Stimulated activated CD4-positive, alpha-beta T cell treated with anti-CD3 and anti-CD28 coated beads, Interleukin-1b, Interleukin-23, amount 100 ng/mL, for 1 hour (primary cell): ENCODE measurements around the gene DDX39A.
A peak's percentile ranks its signal among the peaks of the same experiment; 100 is the strongest.
"Not testable (repeated sequence)": the region's sequence is repeated elsewhere in the genome, so short reads cannot be mapped to it uniquely, and the experiment has no call there.

ENCODE experiments used
- DNase-seq, 2 donors: peaks; one replicate each; pipeline ENCODE4 v3.0.0-alpha.2; 2020; ENCODE audit warnings: low read depth in 2 of 2

The DDX39A gene

DNA sequence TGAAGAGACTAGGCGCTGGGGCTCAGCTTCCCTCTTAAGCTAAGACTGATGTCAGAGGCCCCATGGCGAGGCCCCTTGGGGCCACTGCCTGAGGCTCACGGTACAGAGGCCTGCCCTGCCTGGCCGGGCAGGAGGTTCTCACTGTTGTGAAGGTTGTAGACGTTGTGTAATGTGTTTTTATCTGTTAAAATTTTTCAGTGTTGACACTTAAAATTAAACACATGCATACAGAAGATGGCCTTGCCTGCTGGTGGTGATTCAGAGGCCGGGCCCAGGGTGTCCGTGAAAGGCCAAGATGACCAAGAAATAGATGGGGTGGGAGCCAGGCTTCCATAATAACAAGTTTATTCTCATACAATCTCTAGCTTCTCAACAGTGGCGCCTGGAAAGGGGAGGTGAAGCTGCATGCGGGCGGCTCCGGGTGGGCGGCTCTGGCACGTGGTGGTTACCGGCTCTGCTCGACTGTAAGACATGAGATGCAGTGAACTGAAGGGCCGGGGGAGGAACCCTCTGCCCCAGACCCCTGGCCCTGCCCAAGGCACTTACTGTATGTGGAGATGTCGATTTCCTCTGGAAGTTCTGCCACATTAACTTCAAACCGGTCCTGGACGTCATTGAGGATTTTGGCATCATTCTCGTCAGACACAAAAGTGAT is 10.5 kb downstream of the DDX39A start:
- DNase-seq, result no peak

DNA sequence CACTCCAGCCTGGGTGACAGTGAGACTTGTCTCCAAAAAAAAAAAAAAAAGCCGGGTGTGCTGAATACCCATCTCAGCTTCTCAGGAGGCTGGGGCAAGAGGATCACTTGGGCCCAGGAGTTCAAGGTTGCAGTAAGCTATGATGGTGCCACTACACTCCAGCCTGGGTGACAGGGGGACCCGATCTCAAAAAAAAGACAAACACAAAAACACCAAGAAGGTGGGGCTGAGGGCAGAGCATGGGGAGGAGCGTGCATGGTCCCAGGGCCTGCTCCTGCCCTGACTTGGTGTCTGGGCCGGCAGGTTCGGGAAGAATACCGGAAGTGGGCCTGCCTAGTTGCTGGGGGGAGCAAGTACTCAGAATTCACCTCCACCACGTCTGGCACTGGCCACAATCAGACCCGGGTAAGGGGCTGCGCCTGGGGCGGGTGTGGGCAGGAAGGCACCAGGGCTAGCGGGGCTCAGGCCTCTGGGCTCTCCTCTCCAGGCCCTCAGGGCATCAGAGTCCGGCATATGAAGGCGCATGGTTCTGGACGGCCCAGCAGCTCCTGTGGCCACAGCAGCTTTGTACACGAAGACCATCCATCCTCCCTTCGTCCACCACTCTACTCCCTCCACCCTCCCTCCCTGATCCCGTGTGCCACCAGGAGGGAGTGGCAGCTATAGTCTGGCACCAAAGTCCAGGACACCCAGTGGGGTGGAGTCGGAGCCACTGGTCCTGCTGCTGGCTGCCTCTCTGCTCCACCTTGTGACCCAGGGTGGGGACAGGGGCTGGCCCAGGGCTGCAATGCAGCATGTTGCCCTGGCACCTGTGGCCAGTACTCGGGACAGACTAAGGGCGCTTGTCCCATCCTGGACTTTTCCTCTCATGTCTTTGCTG is 11.3 kb downstream of the DDX39A start:
- no peak for DNase-seq

GRCh38 chr19:14406645-14407401 is 12.3 kb downstream of the DDX39A start:
- no peak for DNase-seq

- peak; percentile 73 to 89 for DNase-seq
These were observed 13.1 kb downstream of the DDX39A start for GRCh38 chr19:14405758-14406644.

DNA sequence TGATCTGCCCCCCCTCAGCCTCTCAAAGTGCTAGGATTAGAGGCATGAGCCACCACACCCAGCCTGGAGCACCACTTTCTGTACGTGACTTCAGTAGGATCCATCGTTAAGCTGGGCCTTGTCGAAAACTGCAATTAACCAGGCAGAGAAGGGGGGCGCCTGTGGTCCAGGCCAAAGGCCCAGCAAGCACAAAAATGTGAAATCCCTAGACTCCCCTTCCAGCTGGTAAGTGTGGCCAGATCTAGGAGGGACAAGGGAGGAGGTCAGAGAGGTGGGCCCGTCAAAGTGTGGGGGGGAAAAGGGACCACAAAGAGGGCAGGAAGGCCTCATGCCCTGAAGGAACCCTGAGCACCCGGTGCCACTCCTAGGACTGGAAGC is 13.8 kb downstream of the DDX39A start:
- DNase-seq, result no peak

GRCh38 chr19:14404312-14404711 is 14.8 kb downstream of the DDX39A start:
- DNase-seq, result no peak

DNA sequence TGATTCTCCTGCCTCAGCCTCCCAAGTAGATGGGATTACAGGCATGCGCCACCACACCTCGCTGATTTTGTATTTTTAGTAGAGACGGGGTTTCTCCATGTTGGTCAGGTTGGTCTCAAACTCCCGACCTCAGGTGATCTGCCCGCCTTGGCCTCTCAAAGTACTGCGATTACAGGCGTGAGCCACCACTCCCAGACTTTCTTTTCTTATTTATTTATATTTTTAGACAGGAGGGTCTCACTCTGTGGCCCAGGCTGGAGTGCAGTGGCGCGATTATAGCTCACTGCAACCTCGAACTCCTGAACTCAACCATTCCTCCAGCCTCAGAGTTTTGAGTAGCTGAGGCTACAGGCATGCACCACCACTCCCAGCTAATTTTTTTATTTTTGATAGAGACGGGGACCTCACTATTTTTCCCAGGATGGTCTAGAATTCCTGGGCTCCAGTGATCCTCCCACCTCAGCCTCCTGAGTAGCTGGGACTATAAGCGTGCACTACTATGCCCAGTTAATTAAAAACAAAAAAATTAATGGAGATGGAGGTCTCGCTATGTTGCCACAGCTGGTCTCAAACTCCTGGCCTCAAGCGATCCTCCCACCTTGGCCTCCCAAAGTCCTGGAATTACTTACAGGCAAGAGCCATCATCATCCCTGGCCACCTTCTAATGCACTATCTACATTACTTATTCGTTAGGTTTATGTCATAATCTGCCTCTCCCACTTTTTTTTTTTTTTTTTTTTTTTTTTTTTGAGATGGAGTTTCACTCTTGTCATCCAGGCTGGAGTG is 15.8 kb downstream of the DDX39A start:
- DNase-seq, result not testable (repeated sequence)

DNA sequence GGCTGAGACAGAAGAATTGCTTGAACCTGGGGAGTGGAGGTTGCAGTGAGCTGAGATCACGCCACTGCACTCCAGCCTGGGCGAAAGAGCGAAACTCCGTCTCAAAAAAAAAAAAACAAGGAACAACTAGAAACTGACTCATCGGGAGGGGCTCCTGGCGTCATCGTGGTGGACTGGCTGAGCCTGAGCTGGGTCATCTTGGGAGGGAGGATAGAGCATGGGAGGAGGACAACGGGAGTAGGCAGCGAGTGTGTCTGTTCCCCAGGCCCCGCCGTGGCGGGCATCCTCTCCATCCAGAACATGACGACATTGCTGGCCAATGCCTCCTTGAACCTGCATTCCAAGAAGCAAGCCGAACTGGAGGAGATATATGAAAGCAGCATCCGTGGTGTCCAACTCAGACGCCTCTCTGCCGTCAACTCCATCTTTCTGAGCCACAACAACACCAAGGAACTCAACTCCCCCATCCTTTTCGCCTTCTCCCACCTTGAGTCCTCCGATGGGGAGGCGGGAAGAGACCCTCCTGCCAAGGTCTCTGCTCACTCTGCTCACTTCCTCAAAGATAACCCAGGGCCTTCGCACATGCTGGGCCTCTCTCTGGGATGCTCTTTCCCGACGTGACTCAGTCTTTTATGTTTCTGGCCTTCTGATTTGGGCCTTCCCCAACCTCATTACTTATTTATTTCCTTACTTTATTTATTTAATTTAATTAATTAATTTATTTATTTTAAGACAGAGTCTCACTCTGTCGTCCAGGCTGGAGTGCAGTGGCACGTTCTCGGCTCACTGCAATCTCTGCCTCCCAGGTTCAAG is 16.6 kb downstream of the DDX39A start:
- no peak for DNase-seq

GRCh38 chr19:14401468-14402195 is 17.5 kb downstream of the DDX39A start:
- DNase-seq, result no peak

DNA sequence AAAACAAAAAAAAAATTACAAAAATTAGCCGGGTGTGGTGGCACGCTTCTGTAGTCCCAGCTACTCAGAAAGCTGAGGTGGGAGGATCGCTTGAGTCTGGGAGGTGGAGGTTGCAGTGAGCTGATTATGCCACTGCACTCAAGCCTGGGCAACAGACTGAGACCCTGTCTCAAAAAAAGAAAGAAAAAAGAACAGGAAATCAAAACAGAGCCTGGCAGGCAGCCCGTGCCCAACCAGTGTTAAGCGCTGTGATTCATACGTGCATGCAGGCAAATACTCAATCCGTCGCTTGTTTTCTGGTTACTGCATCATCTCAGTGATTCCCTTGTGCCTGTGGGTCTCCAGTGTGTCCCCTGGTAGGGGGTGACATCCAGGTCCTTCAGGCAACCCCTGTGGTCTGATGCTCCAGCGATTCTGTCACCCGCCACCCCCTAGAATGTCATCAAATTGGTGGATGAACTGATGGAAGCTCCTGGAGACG is 18.1 kb downstream of the DDX39A start:
- DNase-seq, result no peak

DNA sequence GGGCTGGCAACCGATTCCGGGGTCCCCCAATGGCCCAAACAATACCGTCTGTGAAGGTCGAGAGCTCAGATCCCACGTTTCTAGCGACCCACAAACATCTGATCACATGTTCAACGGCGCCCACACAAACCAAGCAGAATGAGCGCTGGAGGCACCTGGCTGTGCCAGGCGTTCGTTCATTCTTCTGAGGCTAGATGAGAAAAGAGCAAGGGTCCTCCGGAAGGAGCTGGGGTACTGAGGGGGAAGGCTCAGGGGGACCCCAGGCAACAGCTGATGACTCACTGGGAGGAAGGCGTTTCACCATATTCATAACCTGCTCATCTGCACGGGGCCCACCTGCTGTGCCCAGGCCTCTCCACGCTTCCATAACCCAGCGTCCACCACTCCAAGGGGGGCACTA is 22.0 kb downstream of the DDX39A start:
- DNase-seq, result not testable (repeated sequence)

- not testable (repeated sequence) for DNase-seq
These were observed 22.4 kb downstream of the DDX39A start for GRCh38 chr19:14396730-14397129.

- DNase-seq, result no peak
These were observed 23.3 kb downstream of the DDX39A start for GRCh38 chr19:14395710-14396336.

GRCh38 chr19:14395262-14395661 is 23.9 kb downstream of the DDX39A start:
- no peak for DNase-seq

- DNase-seq, result no peak
These were observed 25.0 kb downstream of the DDX39A start for GRCh38 chr19:14394167-14394566.

DNA sequence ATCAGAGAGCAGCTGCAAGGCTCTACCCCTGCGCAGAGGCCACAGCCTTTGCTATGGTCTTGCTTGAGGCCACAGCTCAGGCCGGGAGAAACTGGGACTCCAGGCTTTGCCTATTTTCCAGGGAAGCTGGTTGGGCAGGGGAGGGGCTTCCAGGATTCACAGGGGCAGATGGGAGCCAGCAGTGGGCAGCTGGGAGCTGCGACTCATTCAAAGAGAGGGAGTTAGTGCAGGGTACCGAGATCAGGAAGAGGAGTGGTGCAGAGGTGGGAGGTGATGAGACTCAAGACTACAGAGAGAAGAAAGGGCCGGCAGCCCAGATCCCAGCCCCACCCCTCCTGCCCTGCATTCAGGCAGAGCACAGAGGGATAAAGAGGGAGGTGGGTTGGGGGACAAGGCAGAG is 25.8 kb downstream of the DDX39A start:
- DNase-seq, result no peak

- DNase-seq, result no peak
These were observed 27.9 kb downstream of the DDX39A start for GRCh38 chr19:14391156-14391821.

GRCh38 chr19:14390548-14390947 is 28.6 kb downstream of the DDX39A start:
- no peak for DNase-seq
